ENCODE results near the gene BMPR1A.
"Not testable (repeated sequence)": the region's sequence is repeated elsewhere in the genome, so short reads cannot be mapped to it uniquely, and the experiment has no call there.

Gene BMPR1A

GRCh38 chr10:86979977-86980448, 223.6 kb downstream of the BMPR1A start:
- no peak for TF ChIP-seq ELF4 (IDR thresholded peaks at IDR 0.05)
- no peak for TF ChIP-seq ZNF384 (IDR thresholded peaks at IDR 0.05)
- no peak for TF ChIP-seq SP1 (IDR thresholded peaks at IDR 0.05)
- TF ChIP-seq LEF1 (IDR thresholded peaks at IDR 0.05; ENCODE audit: borderline replicate concordance) = no peak
- no peak for TF ChIP-seq SUZ12 (IDR thresholded peaks at IDR 0.05)
- no peak for TF ChIP-seq BHLHE40 (IDR thresholded peaks at IDR 0.05; ENCODE audit: borderline replicate concordance)
- no peak for TF ChIP-seq NFRKB (IDR thresholded peaks at IDR 0.05)
- TF ChIP-seq HDGF (IDR thresholded peaks at IDR 0.05; ENCODE audit: borderline replicate concordance) = no peak
- TF ChIP-seq FOXM1 (IDR thresholded peaks at IDR 0.05; ENCODE audit: borderline replicate concordance) = no peak
- TF ChIP-seq FOXA1 (IDR thresholded peaks at IDR 0.05) = no peak
- no peak for TF ChIP-seq L3MBTL2 (conservative IDR thresholded peaks at IDR 0.05)
- TF ChIP-seq ARNT (IDR thresholded peaks at IDR 0.05) = no peak
- TF ChIP-seq PKNOX1 (IDR thresholded peaks at IDR 0.05) = no peak
- no peak for TF ChIP-seq FOXK2 (IDR thresholded peaks at IDR 0.05)
- TF ChIP-seq TARDBP (IDR thresholded peaks at IDR 0.05) = no peak
- ChIA-PET CTCF (interaction anchor here (1.3 kb wide), 1 partner anchor 113 kb away, joined by 3 read pairs; no protein-coding TSS in a partner anchor), POLR2A (no interaction called here)
- DNase-seq (ENCODE audit: extremely low spot score) = no peak

DNA sequence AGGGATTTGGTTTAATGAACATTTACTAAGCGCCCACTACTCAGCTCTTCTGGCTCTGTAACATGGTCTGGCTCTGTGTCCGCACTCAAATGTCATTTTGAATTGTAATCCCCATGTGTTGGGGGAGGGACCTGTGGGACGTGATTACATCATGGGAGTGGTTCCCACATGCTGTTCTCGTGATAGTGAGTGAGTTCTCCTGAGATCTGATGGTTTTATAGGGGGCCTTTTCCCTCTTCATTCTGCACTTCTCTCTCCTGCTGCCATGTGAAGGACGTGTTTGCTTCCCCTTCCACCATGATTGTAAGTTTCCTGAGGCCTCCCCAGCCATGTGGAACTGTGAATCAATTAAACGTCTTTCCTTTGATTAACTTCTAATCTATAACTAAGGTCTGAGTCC, 224.6 kb downstream of the BMPR1A start:
- peak; percentile 4 for DNase-seq (ENCODE audit: extremely low spot score)
- TF ChIP-seq L3MBTL2 (conservative IDR thresholded peaks at IDR 0.05) = peak; percentile 59
- POLR2A ChIA-PET, CTCF ChIA-PET: not testable (repeated sequence)

GRCh38 chr10:86981716-86982115, 225.3 kb downstream of the BMPR1A start:
- no peak for DNase-seq (ENCODE audit: extremely low spot score)
- ChIA-PET POLR2A (no interaction called here), CTCF (no interaction called here)

More at GRCh38 chr10:86981716-86982115, 225.3 kb downstream of the BMPR1A start:
- TF ChIP-seq FOXK2 (IDR thresholded peaks at IDR 0.05) (no peak), FOXM1 (IDR thresholded peaks at IDR 0.05; ENCODE audit: borderline replicate concordance) (no peak)
